ENCODE results near the gene PTPN2. TPM values are rescaled to one million over a fixed set of nuclear protein-coding genes. Genes with fewer than 3 reads are reported as not detected.

PTPN2 gene
- total RNA-seq, 4 donors from 2014 or later, result 17.0 to 20.0 (median 17.5) TPM

DNA sequence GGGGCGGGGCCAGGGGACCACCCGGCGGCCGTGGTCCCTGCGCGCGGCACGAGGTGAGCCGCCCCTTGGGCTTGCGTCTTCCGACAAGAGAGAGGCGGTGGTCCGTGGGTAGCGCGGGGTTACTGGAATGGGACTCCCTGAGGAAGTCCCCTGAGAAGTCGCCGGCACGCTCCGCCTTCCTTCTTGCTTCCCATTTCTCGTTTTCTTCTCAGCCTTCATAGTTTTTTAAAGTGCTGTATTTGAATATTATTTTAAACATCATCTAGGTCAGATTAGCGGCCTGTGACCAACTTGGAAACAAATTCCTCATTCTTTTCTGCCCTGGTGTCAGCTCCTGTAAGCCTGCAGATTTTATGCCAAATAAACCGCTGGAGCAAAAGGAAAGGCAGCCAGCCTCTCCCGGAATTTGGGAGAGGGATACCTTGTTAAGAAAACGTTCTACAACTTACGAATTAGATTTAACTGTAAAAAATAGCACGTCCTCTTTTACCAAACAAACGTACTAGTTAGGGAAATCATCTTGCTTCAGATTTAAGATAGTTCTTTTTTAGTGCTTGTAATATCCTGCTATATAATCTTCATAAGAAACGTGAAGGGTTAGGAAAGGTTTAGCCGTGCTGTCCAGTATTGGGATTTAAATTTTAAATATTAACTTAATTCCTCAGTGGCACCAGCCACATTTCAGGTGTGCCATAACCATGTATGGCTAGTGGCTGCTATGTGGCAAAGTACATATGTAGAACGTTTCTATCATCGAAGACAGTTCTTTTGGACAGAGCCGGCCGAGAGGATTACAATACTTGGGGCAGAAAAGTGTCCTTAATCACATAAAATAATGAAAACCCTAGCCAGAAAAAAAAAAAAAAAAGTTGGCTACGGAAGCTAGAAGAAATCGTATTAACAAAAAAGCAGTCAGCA is 628 bp upstream of the PTPN2 start:
- intact Hi-C loops (cut with DNase I; ENCODE audit: low total_unique reads) (loop anchor here (5.0 to 10.0 kb wide), 5 partner anchors 47 to 333 kb away; partner anchors contain the start of genes CEP76, LDLRAD4, PSMG2 and SPIRE1), in situ Hi-C loops (cut with MboI; ENCODE audit: low sequenced_read_pairs in 4 of 4) (loop anchor here in 1 of 4 donors (10.0 kb wide), 1 partner anchor 60 kb away; the partner anchor contains the start of gene SEH1L)
- Histone ChIP-seq H3K9me3 (no peaks in the 10 kb centered on the region), H3K36me3 (no peaks in the 10 kb centered on the region), H3K27me3 (no peaks in the 10 kb centered on the region), H3K4me3 (peak overlapping the region; percentile 67 to 90 (median 82)), H3K27ac (peak overlapping the region; percentile 92 to 98 (median 96)), H3K4me1 (peaks cover 16 to 20% of the 10 kb centered on the region in 2 donors)
- DNase-seq (no peak), ATAC-seq (peak in 1 of 2 donors; percentile 11)
- no peak for TF ChIP-seq POLR2A (IDR thresholded peaks at IDR 0.05)
- TF ChIP-seq CTCF (IDR thresholded peaks at IDR 0.05 in 4 of 5, conservative IDR thresholded peaks at IDR 0.05 in 1 of 5), result no peak

GRCh38 chr18:12883372-12883683 is 709 bp downstream of the PTPN2 start:
- Histone ChIP-seq H3K36me3 (no peaks in the 10 kb centered on the region), H3K27ac (peak overlapping the region; percentile 92 to 98 (median 96)), H3K4me1 (peaks cover 16 to 20% of the 10 kb centered on the region in 2 donors), H3K9me3 (no peaks in the 10 kb centered on the region), H3K27me3 (no peaks in the 10 kb centered on the region), H3K4me3 (peak overlapping the region; percentile 72 to 90 (median 82))
- intact Hi-C loops (cut with DNase I; ENCODE audit: low total_unique reads) (loop anchor here (1.0 to 10.0 kb wide), 7 partner anchors 46 to 506 kb away; partner anchors contain the start of genes AFG3L2, CEP76, LDLRAD4 and PSMG2), in situ Hi-C loops (cut with MboI; ENCODE audit: low sequenced_read_pairs in 4 of 4) (loop anchor here in 1 of 4 donors (10.0 kb wide), 1 partner anchor 61 kb away; the partner anchor contains the start of gene SEH1L)
- DNase-seq (no peak), ATAC-seq (peak; percentile 50 to 55)
- TF ChIP-seq CTCF (IDR thresholded peaks at IDR 0.05 in 4 of 5, conservative IDR thresholded peaks at IDR 0.05 in 1 of 5), result no peak
- no peak for TF ChIP-seq POLR2A (IDR thresholded peaks at IDR 0.05)

GRCh38 chr18:12882453-12883371 is 1.3 kb downstream of the PTPN2 start:
- Histone ChIP-seq H3K36me3 (no peaks in the 10 kb centered on the region), H3K27me3 (no peaks in the 10 kb centered on the region), H3K4me1 (peaks cover 16 to 20% of the 10 kb centered on the region in 2 donors), H3K4me3 (peak overlapping the region; percentile 72 to 90 (median 82)), H3K9me3 (no peaks in the 10 kb centered on the region), H3K27ac (peak overlapping the region; percentile 92 to 98 (median 96))
- intact Hi-C loops (cut with DNase I; ENCODE audit: low total_unique reads), result loop anchor here (1.0 to 10.0 kb wide), 7 partner anchors 45 to 505 kb away; partner anchors contain the start of genes AFG3L2, CEP76, LDLRAD4 and PSMG2
- DNase-seq (no peak), ATAC-seq (no peak)
- in situ Hi-C loops (cut with MboI; ENCODE audit: low sequenced_read_pairs in 4 of 4), result loop anchor here in 1 of 4 donors (10.0 kb wide), 1 partner anchor 62 kb away; the partner anchor contains the start of gene SEH1L
- TF ChIP-seq POLR2A (IDR thresholded peaks at IDR 0.05) (no peak), CTCF (IDR thresholded peaks at IDR 0.05 in 4 of 5, conservative IDR thresholded peaks at IDR 0.05 in 1 of 5) (no peak)

DNA sequence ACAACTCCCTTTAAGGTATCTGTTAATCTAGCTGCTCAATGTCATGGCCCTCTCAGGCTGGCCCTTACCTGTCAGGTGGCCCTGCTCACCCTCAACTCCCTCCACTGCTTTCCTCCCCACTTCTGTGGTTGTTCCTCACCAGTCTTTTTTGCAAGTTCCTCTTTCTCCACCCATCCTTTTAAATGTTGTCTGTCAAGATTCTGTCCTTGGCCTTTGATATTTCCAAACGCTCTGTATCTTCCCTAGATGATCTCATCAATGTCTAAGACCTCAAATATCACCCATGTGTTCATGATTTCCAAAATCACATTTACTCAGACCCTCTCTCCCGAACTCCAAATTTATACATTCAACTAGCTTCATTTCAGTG is 3.5 kb downstream of the PTPN2 start:
- no peak overlapping the region for H3K27ac ChIP-seq
- no peak overlapping the region for H3K4me3 ChIP-seq
- TF ChIP-seq CTCF (IDR thresholded peaks at IDR 0.05 in 4 of 5, conservative IDR thresholded peaks at IDR 0.05 in 1 of 5) (no peak), POLR2A (IDR thresholded peaks at IDR 0.05) (no peak)
- DNase-seq (no peak), ATAC-seq (no peak)
- peaks cover 16 to 20% of the 10 kb centered on the region in 2 donors for H3K4me1 ChIP-seq
- in situ Hi-C loops (cut with MboI; ENCODE audit: low sequenced_read_pairs in 4 of 4), result loop anchor here in 1 of 4 donors (10.0 kb wide), 1 partner anchor 64 kb away; the partner anchor contains the start of gene SEH1L
- intact Hi-C loops (cut with DNase I; ENCODE audit: low total_unique reads), result loop anchor here (5.0 to 10.0 kb wide), 5 partner anchors 43 to 337 kb away; partner anchors contain the start of genes CEP76, LDLRAD4, PSMG2 and SPIRE1
- no peaks in the 10 kb centered on the region for H3K27me3 ChIP-seq
- no peaks in the 10 kb centered on the region for H3K9me3 ChIP-seq
- H3K36me3 ChIP-seq, result no peaks in the 10 kb centered on the region
